ENCODE data around the gene KDELR3.

DNA sequence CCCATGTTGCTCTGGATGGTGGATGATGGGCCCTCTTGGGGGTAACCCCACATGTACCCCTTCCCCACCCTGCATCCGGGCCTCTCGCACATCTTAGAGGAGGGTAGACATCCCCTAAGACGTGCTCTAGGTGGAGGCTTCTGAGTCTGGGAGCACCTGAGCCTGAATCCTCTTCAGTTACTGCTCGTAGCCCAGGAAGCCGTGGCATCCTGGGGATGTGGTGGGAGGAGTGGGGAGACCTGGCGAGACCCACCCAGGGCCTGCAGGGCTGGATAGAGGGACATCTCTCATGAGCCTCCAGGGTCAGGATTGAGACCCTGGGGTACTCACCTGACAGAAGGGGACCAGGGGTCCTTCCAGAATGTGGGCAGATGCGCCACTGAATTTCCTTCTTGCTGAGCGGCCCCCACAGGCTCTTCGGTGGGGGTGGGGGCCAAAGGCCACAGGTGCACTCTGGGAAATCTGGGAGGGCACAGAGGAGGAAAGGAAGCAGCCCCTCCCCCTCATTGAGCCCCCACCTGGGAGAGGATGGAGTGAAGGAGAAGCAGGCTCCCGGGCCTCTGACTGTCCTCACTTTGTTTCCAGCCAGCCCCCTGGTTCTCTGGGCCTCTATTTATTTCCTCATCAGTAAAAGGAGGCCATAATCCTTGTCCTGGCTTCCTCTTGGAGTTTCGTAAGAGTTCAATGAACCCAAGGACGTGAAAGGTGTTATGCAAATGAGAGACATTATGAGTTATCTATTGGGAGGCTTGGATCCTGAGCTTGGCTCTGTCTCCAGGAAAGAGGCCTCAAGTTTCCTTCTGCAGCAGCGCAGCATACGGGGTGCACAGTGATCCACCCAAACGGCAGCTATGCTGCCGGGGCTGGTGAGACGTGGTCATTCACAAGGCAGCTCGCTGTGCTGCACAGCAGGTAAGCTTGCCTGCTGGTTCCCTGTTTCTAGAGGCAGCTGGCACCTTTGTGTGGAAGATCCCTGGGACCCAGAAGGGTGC is 44.1 kb upstream of the KDELR3 start:
- no peak for TF ChIP-seq EP300 (IDR thresholded peaks at IDR 0.05; ENCODE audit: borderline replicate concordance)
- TF ChIP-seq, protein P1, sequence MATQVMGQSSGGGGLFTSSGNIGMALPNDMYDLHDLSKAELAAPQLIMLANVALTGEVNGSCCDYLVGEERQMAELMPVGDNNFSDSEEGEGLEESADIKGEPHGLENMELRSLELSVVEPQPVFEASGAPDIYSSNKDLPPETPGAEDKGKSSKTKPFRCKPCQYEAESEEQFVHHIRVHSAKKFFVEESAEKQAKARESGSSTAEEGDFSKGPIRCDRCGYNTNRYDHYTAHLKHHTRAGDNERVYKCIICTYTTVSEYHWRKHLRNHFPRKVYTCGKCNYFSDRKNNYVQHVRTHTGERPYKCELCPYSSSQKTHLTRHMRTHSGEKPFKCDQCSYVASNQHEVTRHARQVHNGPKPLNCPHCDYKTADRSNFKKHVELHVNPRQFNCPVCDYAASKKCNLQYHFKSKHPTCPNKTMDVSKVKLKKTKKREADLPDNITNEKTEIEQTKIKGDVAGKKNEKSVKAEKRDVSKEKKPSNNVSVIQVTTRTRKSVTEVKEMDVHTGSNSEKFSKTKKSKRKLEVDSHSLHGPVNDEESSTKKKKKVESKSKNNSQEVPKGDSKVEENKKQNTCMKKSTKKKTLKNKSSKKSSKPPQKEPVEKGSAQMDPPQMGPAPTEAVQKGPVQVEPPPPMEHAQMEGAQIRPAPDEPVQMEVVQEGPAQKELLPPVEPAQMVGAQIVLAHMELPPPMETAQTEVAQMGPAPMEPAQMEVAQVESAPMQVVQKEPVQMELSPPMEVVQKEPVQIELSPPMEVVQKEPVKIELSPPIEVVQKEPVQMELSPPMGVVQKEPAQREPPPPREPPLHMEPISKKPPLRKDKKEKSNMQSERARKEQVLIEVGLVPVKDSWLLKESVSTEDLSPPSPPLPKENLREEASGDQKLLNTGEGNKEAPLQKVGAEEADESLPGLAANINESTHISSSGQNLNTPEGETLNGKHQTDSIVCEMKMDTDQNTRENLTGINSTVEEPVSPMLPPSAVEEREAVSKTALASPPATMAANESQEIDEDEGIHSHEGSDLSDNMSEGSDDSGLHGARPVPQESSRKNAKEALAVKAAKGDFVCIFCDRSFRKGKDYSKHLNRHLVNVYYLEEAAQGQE (IDR thresholded peaks at IDR 0.05; ENCODE audit: low read depth): no peak
- no peak for TF ChIP-seq YY1 (IDR thresholded peaks at IDR 0.05; ENCODE audit: low read depth)
- no peak for TF ChIP-seq TAF1 (IDR thresholded peaks at IDR 0.05; ENCODE audit: low read depth)
- TF ChIP-seq CEBPB (IDR thresholded peaks at IDR 0.05): peak; percentile 56; the same call in 1 of the 2 replicates
- TF ChIP-seq RAD21 (IDR thresholded peaks at IDR 0.05; ENCODE audit: low read depth): no peak
- no peak for TF ChIP-seq CREB1 (IDR thresholded peaks at IDR 0.05; ENCODE audit: low read depth)
- TF ChIP-seq MAX (IDR thresholded peaks at IDR 0.05): no peak
- TF ChIP-seq FOXM1 (IDR thresholded peaks at IDR 0.05; ENCODE audit: borderline replicate concordance, low read depth): no peak
- peak; percentile 44; the same call in 1 of the 2 replicates for TF ChIP-seq ZBTB7A (IDR thresholded peaks at IDR 0.05; ENCODE audit: low read depth)
- no peak for TF ChIP-seq TCF12 (IDR thresholded peaks at IDR 0.05; ENCODE audit: low read depth)

Data from Ishikawa (cell line).